NOMO-1 (cell line): Measurements from ENCODE around the gene COQ9.
"Not testable (repeated sequence)": the region's sequence is repeated elsewhere in the genome, so short reads cannot be mapped to it uniquely, and the experiment has no call there.

ENCODE experiments used
- DNase-seq, 2 experiments: peaks; one replicate each; lab custom pipeline; 2025; ENCODE audit not compliant: unreplicated experiment in 2 of 2; lab: John Stamatoyannopoulos, UW

The COQ9 gene

GRCh38 chr16:57447186-57447962 lies at the start of gene COQ9, which contains the start of gene CIAPIN1:
TSS of gene COQ9 (plus strand) at chr16:57447479. CDS start at chr16:57447506, 27 bp downstream.
TSS of gene CIAPIN1 (minus strand) at chr16:57447385. CDS start at chr16:57440928, 6,457 bp downstream.
- peak; percentile 77 to 88 for DNase-seq

- not testable (repeated sequence) for DNase-seq
These were observed 49.8 kb upstream of the COQ9 start for GRCh38 chr16:57397493-57397892.

- no peak for DNase-seq
These were observed 45.2 kb upstream of the COQ9 start for GRCh38 chr16:57401943-57402640.

- DNase-seq, result no peak
These were observed 43.1 kb upstream of the COQ9 start, which contains the start of gene CCL17 for GRCh38 chr16:57403965-57404817. TSS of gene CCL17 (plus strand) at chr16:57404767. CDS start at chr16:57413933, 9,166 bp downstream.

GRCh38 chr16:57405097-57405496 lies 42.2 kb upstream of the COQ9 start:
- no peak for DNase-seq

GRCh38 chr16:57406881-57407280 lies 40.4 kb upstream of the COQ9 start:
- DNase-seq, result peak; percentile 20 to 76

GRCh38 chr16:57407521-57408353 lies 39.5 kb upstream of the COQ9 start:
- no peak for DNase-seq

- DNase-seq, result no peak
These were observed 38.2 kb upstream of the COQ9 start for GRCh38 chr16:57409065-57409464.

GRCh38 chr16:57409870-57410587 lies 37.2 kb upstream of the COQ9 start:
- DNase-seq, result no peak

- DNase-seq, result no peak
These were observed 35.8 kb upstream of the COQ9 start for GRCh38 chr16:57411362-57411976.

- DNase-seq, result no peak
These were observed 34.7 kb upstream of the COQ9 start for GRCh38 chr16:57412584-57412983.

- peak in 1 of 2 experiments; percentile 11 for DNase-seq
These were observed 34.0 kb upstream of the COQ9 start for GRCh38 chr16:57413301-57413730.

GRCh38 chr16:57413733-57414132 lies 33.5 kb upstream of the COQ9 start:
- no peak for DNase-seq

GRCh38 chr16:57416084-57416483 lies 31.2 kb upstream of the COQ9 start:
- no peak for DNase-seq

- no peak for DNase-seq
These were observed 27.8 kb upstream of the COQ9 start for GRCh38 chr16:57419506-57419905.

- peak in 1 of 2 experiments; percentile 39 for DNase-seq
These were observed 25.0 kb upstream of the COQ9 start for GRCh38 chr16:57422026-57422944.

GRCh38 chr16:57423152-57423551 lies 24.1 kb upstream of the COQ9 start:
- DNase-seq, result no peak

GRCh38 chr16:57424583-57424982 lies 22.7 kb upstream of the COQ9 start:
- no peak for DNase-seq
